PC-3 (cell line): Measurements from ENCODE around the gene TLE3. TPM values are rescaled to one million over a fixed set of nuclear protein-coding genes. Genes with fewer than 3 reads are reported as not detected.

Source experiments
- ATAC-seq: fragments of 200-7000 bp; cut with Tn5 transposase; 2 replicates; pipeline ENCODE4 v1.9.1; 2020; ENCODE audit warnings: mild to moderate bottlenecking, moderate library complexity
- BruUV-seq: library from RNA; stranded (reverse); fragments of 400-500 nt; replicated peaks from 2 replicates; lab custom pipeline; 2021; lab: Mats Ljungman, UMichigan
- CTCF ChIA-PET: fragments of 300-600 bp; sonication (Branson Sonifier 250); formaldehyde crosslinking; loops from one replicate; lab custom pipeline; 2022; ENCODE audit warnings: antibody characterized with exemption; lab: Charles Lee
- POLR2A ChIA-PET: fragments of 300-600 bp; sonication (Branson Sonifier 250); formaldehyde crosslinking; loops from one replicate; lab custom pipeline; 2022; ENCODE audit warnings: antibody characterized with exemption; ENCODE audit not compliant: unreplicated experiment; lab: Charles Lee
- DNase-seq: peaks from one replicate; pipeline ENCODE4 v3.0.0-alpha.2; 2015
- H2AFZ ChIP-seq: fragments of 300-600 bp; sonication (generic); 2 replicates; pipeline ENCODE4 v1.6.0; 2016; ENCODE audit warnings: antibody characterized with exemption, low read length
- H3F3A ChIP-seq: fragments of 300-600 bp; sonication (generic); one replicate; pipeline ENCODE4 v1.6.0; 2017; ENCODE audit warnings: antibody characterized with exemption, low read length, control low read depth, mild to moderate bottlenecking; ENCODE audit not compliant: unreplicated experiment
- H3K27ac ChIP-seq: fragments of 300-600 bp; sonication (generic); 2 replicates; pipeline ENCODE4 v1.5.1; 2016; ENCODE audit warnings: mild to moderate bottlenecking, low read length
- H3K27me3 ChIP-seq: fragments of 300-600 bp; sonication (generic); 2 replicates; pipeline ENCODE4 v1.6.1; 2016; ENCODE audit warnings: low read length, mixed read lengths
- H3K36me3 ChIP-seq: fragments of 300-600 bp; sonication (generic); 2 replicates; pipeline ENCODE4 v1.6.1; 2016; ENCODE audit warnings: low read depth, mixed run types, low read length, mixed read lengths
- H3K4me1 ChIP-seq: fragments of 300-600 bp; sonication (generic); 2 replicates; pipeline ENCODE4 v1.5.1; 2016; ENCODE audit warnings: low read length; ENCODE audit not compliant: insufficient read depth
- H3K4me2 ChIP-seq: fragments of 300-600 bp; sonication (generic); 2 replicates; pipeline ENCODE4 v1.6.0; 2016; ENCODE audit warnings: low read length
- H3K4me3 ChIP-seq: fragments of 300-600 bp; sonication (generic); 2 replicates; pipeline ENCODE4 v1.5.1; 2016; ENCODE audit warnings: mild to moderate bottlenecking, low read length, mixed read lengths
- H3K79me2 ChIP-seq: fragments of 300-600 bp; sonication (generic); 2 replicates; pipeline ENCODE4 v1.6.1; 2017; ENCODE audit warnings: low read length, mixed read lengths
- H3K9ac ChIP-seq: fragments of 300-600 bp; sonication (generic); 2 replicates; pipeline ENCODE4 v1.6.0; 2016; ENCODE audit warnings: mild to moderate bottlenecking, low read length
- H3K9me2 ChIP-seq: fragments of 300-600 bp; sonication (generic); replicated peaks from 2 replicates; pipeline ENCODE4 v1.6.1; 2016; ENCODE audit warnings: mixed run types, low read length, mixed read lengths
- H3K9me3 ChIP-seq: fragments of 300-600 bp; sonication (generic); 2 replicates; pipeline ENCODE4 v1.6.1; 2016; ENCODE audit warnings: low read length, mixed read lengths
- H4K20me1 ChIP-seq: fragments of 300-600 bp; sonication (generic); 2 replicates; pipeline ENCODE4 v1.6.1; 2016; ENCODE audit warnings: low read length, mixed read lengths
- CTCF ChIP-seq: fragments of 300-600 bp; sonication (generic); conservative IDR thresholded peaks from 2 replicates; pipeline ENCODE4 v1.5.1; 2017; ENCODE audit warnings: antibody characterized with exemption, low read depth, mild to moderate bottlenecking, low read length
- EZH2 ChIP-seq: fragments of 300-600 bp; sonication (generic); IDR thresholded peaks from one replicate; pipeline ENCODE4 v1.6.1; 2017; ENCODE audit warnings: antibody characterized with exemption, mild to moderate bottlenecking, low read length; ENCODE audit not compliant: unreplicated experiment
- EZH2phosphoT487 ChIP-seq: fragments of 300-600 bp; sonication (generic); IDR thresholded peaks from 2 replicates; pipeline ENCODE4 v1.6.1; 2018; ENCODE audit warnings: mild to moderate bottlenecking, antibody characterized with exemption, low read length, borderline replicate concordance
- intact Hi-C: fragments of 100-400 bp; cut with micrococcal nuclease; formaldehyde crosslinking; loops from 2 replicates; pipeline ENCODE4 v1.9.0; 2023
- total RNA-seq: library from RNA; depleted of rRNA; stranded (reverse); fragments of >200 nt; gene quantifications from 2 replicates; pipeline ENCODE4 v1.2.3, GENCODE V29; 2014

Gene TLE3
- total RNA-seq, 1 experiment from 2014 or later, result 72.5 TPM

GRCh38 chr15:70109531-70109930, 11.8 kb upstream of the TLE3 start:
- no TSS peak for BruUV-seq
- TF ChIP-seq EZH2, result no peak
- no peak for TF ChIP-seq CTCF
- no peak for TF ChIP-seq EZH2phosphoT487
- Histone ChIP-seq H2AFZ (no peak overlapping the region), H3K9me2 (no peaks in the 10 kb centered on the region), H3K36me3 (no peaks in the 10 kb centered on the region), H3K4me2 (no peak overlapping the region), H3K4me3 (no peak overlapping the region), H3K4me1 (peaks cover 6% of the 10 kb centered on the region), H3K79me2 (no peaks in the 10 kb centered on the region), H3F3A (no peaks in the 10 kb centered on the region), H3K9me3 (no peaks in the 10 kb centered on the region), H3K27ac (no peak overlapping the region), H3K27me3 (no peaks in the 10 kb centered on the region), H3K9ac (no peak overlapping the region), H4K20me1 (no peaks in the 10 kb centered on the region)
- CTCF ChIA-PET, result no interaction called here
- DNase-seq (no peak), ATAC-seq (no peak)
- intact Hi-C loops, result no loop called here
- POLR2A ChIA-PET, result no interaction called here

GRCh38 chr15:70103880-70104626, 6.3 kb upstream of the TLE3 start:
- H3K27me3 ChIP-seq, result no peaks in the 10 kb centered on the region
- no peak overlapping the region for H3K9ac ChIP-seq

More at GRCh38 chr15:70103880-70104626, 6.3 kb upstream of the TLE3 start:
- ATAC-seq, result no peak
- H3F3A ChIP-seq, result no peaks in the 10 kb centered on the region
- CTCF ChIA-PET, result no interaction called here
- intact Hi-C loops, result no loop called here
- H3K27ac ChIP-seq, result no peak overlapping the region
- no peaks in the 10 kb centered on the region for H3K9me3 ChIP-seq
- peaks cover 16% of the 10 kb centered on the region for H3K4me1 ChIP-seq
- H3K79me2 ChIP-seq, result no peaks in the 10 kb centered on the region
- POLR2A ChIA-PET, result no interaction called here
- BruUV-seq, result no TSS peak
- DNase-seq, result no peak
- H3K4me2 ChIP-seq, result no peak overlapping the region
- H2AFZ ChIP-seq, result no peak overlapping the region
- TF ChIP-seq EZH2phosphoT487 (no peak), CTCF (no peak), EZH2 (no peak)
- no peaks in the 10 kb centered on the region for H3K9me2 ChIP-seq
- H3K36me3 ChIP-seq, result no peaks in the 10 kb centered on the region
- H3K4me3 ChIP-seq, result no peak overlapping the region
- no peaks in the 10 kb centered on the region for H4K20me1 ChIP-seq
